HG02588 (cell line): Measurements from ENCODE around the gene OPTC.

Source experiments
- ATAC-seq: cut with Tn5 transposase; IDR thresholded peaks from one replicate; pipeline ENCODE4 v1.9.1; 2021; ENCODE audit warnings: mild to moderate bottlenecking, moderate library complexity; ENCODE audit not compliant: unreplicated experiment

OPTC gene

GRCh38 chr1:203556047-203556851, 62.3 kb downstream of the OPTC start:
- ATAC-seq = no peak

GRCh38 chr1:203557390-203557789, 63.4 kb downstream of the OPTC start:
- no peak for ATAC-seq

- no peak for ATAC-seq
These were observed 64.3 kb downstream of the OPTC start for GRCh38 chr1:203558064-203558760.
